Measurements from ENCODE around the gene PKIB. TPM values are rescaled to one million over a fixed set of nuclear protein-coding genes. Genes with fewer than 3 reads are reported as not detected.

Gene PKIB
- total RNA-seq, 1 experiment from 2014 or later = 28.0 TPM

DNA sequence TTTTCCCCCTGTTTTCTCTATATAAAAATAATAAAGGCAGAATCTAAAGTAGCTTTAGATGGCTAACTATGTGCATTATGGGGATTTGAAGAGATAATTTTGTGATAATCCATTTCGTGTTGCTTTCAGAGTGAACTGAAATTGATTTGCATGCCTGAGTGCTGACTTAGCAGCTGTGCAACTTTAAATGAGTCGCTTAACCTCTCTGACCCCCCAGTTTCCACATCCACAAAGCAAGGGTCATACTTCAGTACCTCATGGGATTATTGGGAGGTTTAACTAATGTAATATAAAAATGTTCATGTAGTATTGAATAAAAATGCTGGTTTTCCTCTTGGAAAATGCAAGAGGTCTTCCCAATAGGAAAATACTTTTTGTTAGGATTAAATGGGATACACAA, 105.5 kb downstream of the PKIB start:
- ChIA-PET CTCF (no interaction called here), POLR2A (ENCODE audit: unreplicated experiment) (no interaction called here)
- H3K9ac ChIP-seq (ENCODE audit: low read length) = no peak overlapping the region
- no peak for ATAC-seq
- H3K79me2 ChIP-seq (ENCODE audit: low read length) = no peaks in the 10 kb centered on the region
- H3K27ac ChIP-seq (ENCODE audit: low read length) = no peak overlapping the region
- no peak overlapping the region for H3K4me3 ChIP-seq (ENCODE audit: low read length)
- peaks cover 19% of the 10 kb centered on the region for H3K4me1 ChIP-seq (ENCODE audit: insufficient read depth, low read length)
- no peak overlapping the region for H2AFZ ChIP-seq (ENCODE audit: low read length)
- BruUV-seq (replicated peaks) = no TSS peak
- intact Hi-C loops (cut with micrococcal nuclease) = no loop called here
- no peak for DNase-seq
- no peaks in the 10 kb centered on the region for H3K9me3 ChIP-seq (ENCODE audit: low read length)
- H4K20me1 ChIP-seq (ENCODE audit: low read length) = no peaks in the 10 kb centered on the region
- TF ChIP-seq EZH2phosphoT487 (IDR thresholded peaks at IDR 0.05; ENCODE audit: borderline replicate concordance, low read length) = no peak
- TF ChIP-seq, protein P1, sequence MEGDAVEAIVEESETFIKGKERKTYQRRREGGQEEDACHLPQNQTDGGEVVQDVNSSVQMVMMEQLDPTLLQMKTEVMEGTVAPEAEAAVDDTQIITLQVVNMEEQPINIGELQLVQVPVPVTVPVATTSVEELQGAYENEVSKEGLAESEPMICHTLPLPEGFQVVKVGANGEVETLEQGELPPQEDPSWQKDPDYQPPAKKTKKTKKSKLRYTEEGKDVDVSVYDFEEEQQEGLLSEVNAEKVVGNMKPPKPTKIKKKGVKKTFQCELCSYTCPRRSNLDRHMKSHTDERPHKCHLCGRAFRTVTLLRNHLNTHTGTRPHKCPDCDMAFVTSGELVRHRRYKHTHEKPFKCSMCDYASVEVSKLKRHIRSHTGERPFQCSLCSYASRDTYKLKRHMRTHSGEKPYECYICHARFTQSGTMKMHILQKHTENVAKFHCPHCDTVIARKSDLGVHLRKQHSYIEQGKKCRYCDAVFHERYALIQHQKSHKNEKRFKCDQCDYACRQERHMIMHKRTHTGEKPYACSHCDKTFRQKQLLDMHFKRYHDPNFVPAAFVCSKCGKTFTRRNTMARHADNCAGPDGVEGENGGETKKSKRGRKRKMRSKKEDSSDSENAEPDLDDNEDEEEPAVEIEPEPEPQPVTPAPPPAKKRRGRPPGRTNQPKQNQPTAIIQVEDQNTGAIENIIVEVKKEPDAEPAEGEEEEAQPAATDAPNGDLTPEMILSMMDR (conservative IDR thresholded peaks at IDR 0.05; ENCODE audit: low read depth, low read length) = no peak
- TF ChIP-seq EZH2 (IDR thresholded peaks at IDR 0.05; ENCODE audit: low read length, unreplicated experiment) = no peak
- no peak overlapping the region for H3K4me2 ChIP-seq (ENCODE audit: low read length)
- no peaks in the 10 kb centered on the region for H3K9me2 ChIP-seq (replicated peaks; ENCODE audit: low read length)
- no peaks in the 10 kb centered on the region for H3K36me3 ChIP-seq (ENCODE audit: low read depth, low read length)
- H3K27me3 ChIP-seq (ENCODE audit: low read length) = no peaks in the 10 kb centered on the region
- no peaks in the 10 kb centered on the region for H3F3A ChIP-seq (ENCODE audit: low read length, unreplicated experiment)

DNA sequence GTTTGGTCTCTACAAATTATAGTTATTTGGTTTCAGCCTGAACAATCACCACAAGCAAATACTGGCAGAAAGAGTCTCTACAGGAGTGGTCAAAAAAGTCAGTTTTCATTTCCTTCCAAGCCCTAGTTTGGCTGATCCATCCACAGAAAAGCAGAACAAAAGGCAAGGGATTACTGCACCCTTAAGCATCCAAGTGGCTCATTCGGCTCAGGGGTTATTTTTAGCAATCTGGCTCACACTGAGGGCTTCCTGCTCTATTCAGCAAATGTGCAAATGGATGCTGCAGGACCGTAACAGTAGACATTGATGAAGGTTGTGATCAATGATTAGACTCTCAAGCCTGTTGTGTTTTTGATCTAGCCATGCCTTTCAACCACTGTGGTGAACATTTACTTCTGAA, 107.1 kb downstream of the PKIB start:
- H2AFZ ChIP-seq (ENCODE audit: low read length) = no peak overlapping the region
- no peak for ATAC-seq

DNA sequence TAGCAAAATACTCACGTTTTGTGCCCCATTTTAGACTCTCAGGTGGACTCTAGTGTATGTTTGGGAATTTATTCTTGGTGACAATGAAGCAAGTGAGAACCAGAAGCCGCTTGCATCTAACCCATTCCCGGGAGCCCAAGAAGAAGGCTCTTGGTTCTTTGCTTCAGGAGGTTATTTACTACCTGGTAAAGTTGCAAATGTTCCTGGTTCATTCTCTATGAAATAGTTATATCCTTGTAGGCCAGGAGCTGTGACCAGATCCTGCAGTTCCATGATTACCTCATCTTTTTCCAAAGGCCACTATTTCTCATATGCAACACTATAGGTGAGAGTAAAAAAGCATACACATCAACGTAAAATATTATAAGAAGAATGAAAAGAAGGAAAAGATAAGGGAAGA, 108.4 kb downstream of the PKIB start:
- H2AFZ ChIP-seq (ENCODE audit: low read length) = no peak overlapping the region
- no peaks in the 10 kb centered on the region for H3K4me1 ChIP-seq (ENCODE audit: insufficient read depth, low read length)
- ChIA-PET POLR2A (ENCODE audit: unreplicated experiment) (no interaction called here), CTCF (no interaction called here)
- no peak for ATAC-seq
- DNase-seq = no peak
- H3F3A ChIP-seq (ENCODE audit: low read length, unreplicated experiment) = no peaks in the 10 kb centered on the region
- intact Hi-C loops (cut with micrococcal nuclease) = no loop called here
- H3K27me3 ChIP-seq (ENCODE audit: low read length) = no peaks in the 10 kb centered on the region
- TF ChIP-seq EZH2phosphoT487 (IDR thresholded peaks at IDR 0.05; ENCODE audit: borderline replicate concordance, low read length) = no peak
- TF ChIP-seq, protein P1 (conservative IDR thresholded peaks at IDR 0.05; ENCODE audit: low read depth, low read length) = no peak
- TF ChIP-seq EZH2 (IDR thresholded peaks at IDR 0.05; ENCODE audit: low read length, unreplicated experiment) = no peak
- H4K20me1 ChIP-seq (ENCODE audit: low read length) = no peaks in the 10 kb centered on the region
- H3K4me2 ChIP-seq (ENCODE audit: low read length) = no peak overlapping the region
- no peak overlapping the region for H3K27ac ChIP-seq (ENCODE audit: low read length)
- H3K4me3 ChIP-seq (ENCODE audit: low read length) = no peak overlapping the region
- H3K79me2 ChIP-seq (ENCODE audit: low read length) = no peaks in the 10 kb centered on the region
- H3K9ac ChIP-seq (ENCODE audit: low read length) = no peak overlapping the region
- no peaks in the 10 kb centered on the region for H3K9me2 ChIP-seq (replicated peaks; ENCODE audit: low read length)
- no peaks in the 10 kb centered on the region for H3K9me3 ChIP-seq (ENCODE audit: low read length)
- no TSS peak for BruUV-seq (replicated peaks)
- no peaks in the 10 kb centered on the region for H3K36me3 ChIP-seq (ENCODE audit: low read depth, low read length)

More for the DNA sequence above, 107.1 kb downstream of the PKIB start:
- Histone ChIP-seq H3K4me3 (ENCODE audit: low read length) (no peak overlapping the region), H3K27ac (ENCODE audit: low read length) (no peak overlapping the region), H3K36me3 (ENCODE audit: low read depth, low read length) (no peaks in the 10 kb centered on the region), H3F3A (ENCODE audit: low read length, unreplicated experiment) (no peaks in the 10 kb centered on the region), H3K9me2 (replicated peaks; ENCODE audit: low read length) (no peaks in the 10 kb centered on the region), H3K9ac (ENCODE audit: low read length) (no peak overlapping the region), H3K4me1 (ENCODE audit: insufficient read depth, low read length) (peaks cover 11% of the 10 kb centered on the region), H3K4me2 (ENCODE audit: low read length) (no peak overlapping the region), H4K20me1 (ENCODE audit: low read length) (no peaks in the 10 kb centered on the region), H3K9me3 (ENCODE audit: low read length) (no peaks in the 10 kb centered on the region), H3K79me2 (ENCODE audit: low read length) (no peaks in the 10 kb centered on the region), H3K27me3 (ENCODE audit: low read length) (no peaks in the 10 kb centered on the region)
- CTCF ChIA-PET = no interaction called here
- no TSS peak for BruUV-seq (replicated peaks)
- POLR2A ChIA-PET (ENCODE audit: unreplicated experiment) = no interaction called here
- intact Hi-C loops (cut with micrococcal nuclease) = no loop called here
- DNase-seq = no peak
- no peak for TF ChIP-seq EZH2 (IDR thresholded peaks at IDR 0.05; ENCODE audit: low read length, unreplicated experiment)
- TF ChIP-seq, protein P1 (conservative IDR thresholded peaks at IDR 0.05; ENCODE audit: low read depth, low read length) = no peak
- no peak for TF ChIP-seq EZH2phosphoT487 (IDR thresholded peaks at IDR 0.05; ENCODE audit: borderline replicate concordance, low read length)
